ENCODE measurements around the gene EGFL8. TPM values are rescaled to one million over a fixed set of nuclear protein-coding genes. Genes with fewer than 3 reads are reported as not detected.
A peak's percentile ranks its signal among the peaks of the same experiment; 100 is the strongest.
"Not testable (repeated sequence)": the region's sequence is repeated elsewhere in the genome, so short reads cannot be mapped to it uniquely, and the experiment has no call there.

EGFL8 gene
- polyA plus RNA-seq, 1 experiment = 4.0 TPM

- no peaks in the 10 kb centered on the region for H3K27me3 ChIP-seq (ENCODE audit: control insufficient read depth, insufficient read depth, low read length)
- POLR2A ChIA-PET = no interaction called here
- H3K4me3 ChIP-seq (ENCODE audit: low read depth, low read length) = peak overlapping the region; percentile 7; the same call in 1 of the 2 replicates
- CTCF ChIA-PET = interaction anchor here (1.5 to 2.1 kb wide), 3 partner anchors 15 to 73 kb away, joined by 6 to 9 read pairs (median 7); no protein-coding TSS in a partner anchor
- no peak for DNase-seq (ENCODE audit: low read depth)
- no peak for TF ChIP-seq CTCF (IDR thresholded peaks at IDR 0.05; ENCODE audit: insufficient read depth, low read depth, low read length)
- peaks cover 3% of the 10 kb centered on the region; the same call in 1 of the 2 replicates for H3K36me3 ChIP-seq (ENCODE audit: control insufficient read depth, insufficient read depth, low read length)
Observed at GRCh38 chr6:32191696-32192607, 27.6 kb downstream of the EGFL8 start.

DNA sequence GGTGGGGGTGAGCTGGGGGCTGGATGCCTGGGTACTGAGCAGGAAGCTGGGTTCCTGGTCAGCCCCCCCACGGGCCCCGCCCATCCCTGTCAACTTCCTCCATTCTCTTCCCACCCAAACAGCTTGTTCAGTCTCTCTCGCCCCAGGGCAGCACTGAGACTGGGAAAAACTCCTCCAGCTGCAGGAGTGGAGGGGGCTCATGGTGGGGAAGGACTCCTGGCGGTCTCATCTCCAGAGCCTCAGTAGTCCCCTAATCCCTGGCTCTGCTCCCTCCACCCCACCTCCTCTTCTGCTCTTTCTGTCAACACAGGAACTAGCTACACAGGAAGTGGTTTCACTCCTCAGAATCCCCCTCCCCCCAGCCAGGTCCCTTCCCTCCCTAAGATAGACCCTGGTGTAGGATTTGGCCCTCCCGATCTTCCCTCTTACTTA lies 28.2 kb downstream of the EGFL8 start, which contains the start of gene GPSM3:
Gene GPSM3 (minus strand): TSS at position 36 of the 432 bp plus-strand sequence. CDS start 130 bp downstream, outside the sequence.
- Histone ChIP-seq H3K36me3 (ENCODE audit: control insufficient read depth, insufficient read depth, low read length) (peaks cover 2% of the 10 kb centered on the region; the same call in 1 of the 2 replicates), H3K4me3 (ENCODE audit: low read depth, low read length) (peak within 1 kb of the TSS; percentile 7; the same call in 1 of the 2 replicates), H3K27me3 (ENCODE audit: control insufficient read depth, insufficient read depth, low read length) (no peaks in the 10 kb centered on the region)
- TF ChIP-seq CTCF (IDR thresholded peaks at IDR 0.05; ENCODE audit: insufficient read depth, low read depth, low read length) = no peak
- DNase-seq (ENCODE audit: low read depth) = no peak
- POLR2A ChIA-PET = no interaction called here
- CTCF ChIA-PET = interaction anchor here (0.9 to 1.6 kb wide), 3 partner anchors 53 to 79 kb away, joined by 4 to 9 read pairs (median 6); no protein-coding TSS in a partner anchor

DNA sequence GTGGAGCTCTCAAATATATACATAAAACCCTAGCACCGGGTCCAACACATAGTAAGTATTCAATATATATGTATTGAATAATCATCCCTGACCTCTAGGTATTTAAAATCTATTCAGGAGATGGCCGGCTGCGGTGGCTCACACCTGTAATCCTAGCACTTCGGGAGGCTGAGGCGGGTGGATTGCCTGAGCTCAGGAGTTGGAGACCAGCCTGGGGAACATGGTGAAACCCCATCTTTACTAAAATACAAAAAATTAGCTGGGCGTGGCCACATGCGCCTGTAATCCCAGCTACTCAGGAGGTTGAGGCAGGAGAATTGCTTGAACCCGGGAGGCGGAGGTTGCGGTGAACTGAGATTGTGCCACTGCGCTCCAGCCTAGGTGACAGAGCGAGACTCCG lies 28.7 kb downstream of the EGFL8 start:
- CTCF ChIA-PET = interaction anchor here (0.9 to 1.6 kb wide), 3 partner anchors 52 to 79 kb away, joined by 4 to 9 read pairs (median 6); no protein-coding TSS in a partner anchor
- POLR2A ChIA-PET; H3K36me3 ChIP-seq (ENCODE audit: control insufficient read depth, insufficient read depth, low read length); H3K4me3 ChIP-seq (ENCODE audit: low read depth, low read length); DNase-seq (ENCODE audit: low read depth); H3K27me3 ChIP-seq (ENCODE audit: control insufficient read depth, insufficient read depth, low read length): not testable (repeated sequence)

DNA sequence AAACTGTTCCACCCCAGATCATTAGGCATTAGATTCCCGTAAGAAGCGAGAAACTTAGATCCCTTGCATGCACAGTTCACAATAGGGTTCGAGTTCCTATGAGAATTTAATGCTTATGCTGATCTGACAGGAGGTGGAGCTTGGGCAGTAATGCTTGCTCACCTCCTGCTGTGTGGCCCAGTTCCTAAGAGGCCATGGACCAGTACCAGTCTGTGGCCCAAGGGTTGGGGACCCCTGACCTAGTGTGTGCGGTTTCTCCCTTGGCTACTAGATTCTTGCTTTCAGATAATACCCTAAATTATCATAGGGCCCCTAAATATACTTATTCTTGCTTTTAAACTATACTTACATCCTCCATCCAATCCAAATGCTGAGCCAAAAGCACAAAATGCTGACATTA lies 30.0 kb downstream of the EGFL8 start:
- no peaks in the 10 kb centered on the region for H3K36me3 ChIP-seq (ENCODE audit: control insufficient read depth, insufficient read depth, low read length)
- TF ChIP-seq CTCF (IDR thresholded peaks at IDR 0.05; ENCODE audit: insufficient read depth, low read depth, low read length) = no peak
- CTCF ChIA-PET = interaction anchor here (1.3 to 2.2 kb wide), 3 partner anchors 18 to 111 kb away, joined by 6 to 10 read pairs (median 7); partner anchors contain the start of gene AGPAT1
- H3K4me3 ChIP-seq (ENCODE audit: low read depth, low read length) = no peak overlapping the region
- no peaks in the 10 kb centered on the region for H3K27me3 ChIP-seq (ENCODE audit: control insufficient read depth, insufficient read depth, low read length)
- POLR2A ChIA-PET = no interaction called here
- DNase-seq (ENCODE audit: low read depth) = no peak

DNA sequence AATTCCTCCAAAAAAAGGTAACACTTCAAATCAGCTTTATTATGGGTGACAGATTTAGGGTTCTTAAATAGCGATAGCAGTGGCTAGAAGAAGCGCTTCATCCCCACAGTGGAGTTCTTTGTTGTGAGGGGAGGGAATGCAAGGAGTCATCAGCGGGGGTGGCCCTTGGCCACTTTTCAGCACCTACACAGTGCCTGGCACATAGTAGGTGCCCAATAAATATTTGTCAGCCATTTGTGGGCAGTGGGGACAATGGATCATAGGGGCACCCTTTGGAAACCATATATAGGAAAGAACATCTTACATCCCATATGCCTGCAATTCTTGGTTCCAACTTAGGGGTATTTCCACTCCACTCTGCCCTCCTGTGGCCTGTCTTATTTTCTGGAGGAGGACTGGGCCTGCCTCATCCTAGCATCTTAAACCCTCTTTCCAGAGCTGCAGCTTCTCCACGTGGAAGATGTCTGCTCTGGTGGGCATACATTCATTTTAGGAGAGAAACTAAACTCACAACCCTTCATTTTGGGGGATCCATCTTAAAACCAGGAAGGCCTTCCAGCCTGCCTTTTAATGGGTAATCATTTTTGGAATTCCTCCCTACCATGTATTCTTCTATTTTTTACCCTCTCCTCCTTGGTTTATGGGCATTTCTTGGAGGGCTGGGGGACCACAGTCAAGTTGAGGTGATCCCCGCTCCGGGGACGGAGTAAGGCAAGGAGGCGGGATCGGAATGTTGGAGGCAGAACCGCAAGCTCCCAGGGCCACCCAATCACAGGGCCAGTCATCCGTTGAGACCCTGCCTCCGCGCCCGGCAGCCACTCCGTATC lies 30.6 kb downstream of the EGFL8 start:
- Histone ChIP-seq H3K27me3 (ENCODE audit: control insufficient read depth, insufficient read depth, low read length) (no peaks in the 10 kb centered on the region), H3K36me3 (ENCODE audit: control insufficient read depth, insufficient read depth, low read length) (no peaks in the 10 kb centered on the region), H3K4me3 (ENCODE audit: low read depth, low read length) (peak overlapping the region; percentile 35)
- peak; percentile 61 for TF ChIP-seq CTCF (IDR thresholded peaks at IDR 0.05; ENCODE audit: insufficient read depth, low read depth, low read length)
- no peak for DNase-seq (ENCODE audit: low read depth)
- POLR2A ChIA-PET = interaction anchor here (0.8 to 1.5 kb wide), 3 partner anchors 18 to 777 kb away, joined by 3 to 5 read pairs (median 3); no protein-coding TSS in a partner anchor
- CTCF ChIA-PET = interaction anchor here (0.9 to 2.2 kb wide), 11 partner anchors 16 to 148 kb away, joined by 3 to 10 read pairs (median 5); partner anchors contain the start of genes AGPAT1 and EGFL8
